ENCODE results near the gene EPYC. TPM values are rescaled to one million over a fixed set of nuclear protein-coding genes. Genes with fewer than 3 reads are reported as not detected.

The EPYC gene
- total RNA-seq (2014; rRNA removed; shearing (Covaris generic)) (not detected in 2 replicates), total RNA-seq (2022) (not detected in 2 replicates), Bru-seq, nascent RNA (not detected), BruChase-seq, experiment 1, labeled RNA remaining after a 6-hour chase (not detected), BruChase-seq, experiment 2, labeled RNA remaining after a 2-hour chase (not detected)
- long read RNA-seq, result 0 reads

- BruUV-seq (replicated peaks), result no TSS peak
- TF ChIP-seq, protein P1, sequence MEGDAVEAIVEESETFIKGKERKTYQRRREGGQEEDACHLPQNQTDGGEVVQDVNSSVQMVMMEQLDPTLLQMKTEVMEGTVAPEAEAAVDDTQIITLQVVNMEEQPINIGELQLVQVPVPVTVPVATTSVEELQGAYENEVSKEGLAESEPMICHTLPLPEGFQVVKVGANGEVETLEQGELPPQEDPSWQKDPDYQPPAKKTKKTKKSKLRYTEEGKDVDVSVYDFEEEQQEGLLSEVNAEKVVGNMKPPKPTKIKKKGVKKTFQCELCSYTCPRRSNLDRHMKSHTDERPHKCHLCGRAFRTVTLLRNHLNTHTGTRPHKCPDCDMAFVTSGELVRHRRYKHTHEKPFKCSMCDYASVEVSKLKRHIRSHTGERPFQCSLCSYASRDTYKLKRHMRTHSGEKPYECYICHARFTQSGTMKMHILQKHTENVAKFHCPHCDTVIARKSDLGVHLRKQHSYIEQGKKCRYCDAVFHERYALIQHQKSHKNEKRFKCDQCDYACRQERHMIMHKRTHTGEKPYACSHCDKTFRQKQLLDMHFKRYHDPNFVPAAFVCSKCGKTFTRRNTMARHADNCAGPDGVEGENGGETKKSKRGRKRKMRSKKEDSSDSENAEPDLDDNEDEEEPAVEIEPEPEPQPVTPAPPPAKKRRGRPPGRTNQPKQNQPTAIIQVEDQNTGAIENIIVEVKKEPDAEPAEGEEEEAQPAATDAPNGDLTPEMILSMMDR (conservative IDR thresholded peaks at IDR 0.05; ENCODE audit: low read length), result no peak
- TF ChIP-seq EZH2phosphoT487 (IDR thresholded peaks at IDR 0.05; ENCODE audit: borderline replicate concordance, low read depth, low read length), result no peak
- Histone ChIP-seq H3K4me1 (ENCODE audit: insufficient read depth, low read length, poor library complexity, severe bottlenecking) (no peaks in the 10 kb centered on the region), H3K79me2 (ENCODE audit: insufficient read depth, low read depth, low read length) (no peaks in the 10 kb centered on the region), H3K36me3 (ENCODE audit: insufficient read depth, low read length) (no peaks in the 10 kb centered on the region), H4K20me1 (ENCODE audit: insufficient read depth, low read length) (no peaks in the 10 kb centered on the region), H2AFZ (ENCODE audit: low read length) (no peak within 1 kb of the TSS), H3K4me3 (ENCODE audit: low read depth, low read length, poor library complexity, severe bottlenecking) (no peak within 1 kb of the TSS), H3K27ac (ENCODE audit: low read depth, low read length, poor library complexity, severe bottlenecking) (no peak within 1 kb of the TSS), H3K9me2 (ENCODE audit: insufficient read depth, low read length) (no peaks in the 10 kb centered on the region), H3K9me3 (ENCODE audit: low read length) (no peaks in the 10 kb centered on the region), H3K4me2 (ENCODE audit: low read length) (no peak within 1 kb of the TSS)
- CTCF ChIA-PET (ENCODE audit: unreplicated experiment), result no interaction called here
- intact Hi-C loops (cut with micrococcal nuclease; ENCODE audit: unreplicated experiment), result no loop called here
- POLR2A ChIA-PET, result interaction anchor here (1.1 kb wide), 1 partner anchor 275 kb away, joined by 3 read pairs; no protein-coding TSS in a partner anchor
- DNase-seq (ENCODE audit: low spot score), result no peak
Measured at GRCh38 chr12:91004872-91005271, at the start of gene EPYC. Gene EPYC, minus strand, starts transcription at chr12:91004972. Its CDS starts 2,407 bp downstream, at chr12:91002565.

GRCh38 chr12:91053951-91054715 lies 49.4 kb upstream of the EPYC start:
- intact Hi-C loops (cut with micrococcal nuclease; ENCODE audit: unreplicated experiment), result no loop called here
- no peak overlapping the region for H3K4me2 ChIP-seq (ENCODE audit: low read length)
- no peak for DNase-seq (ENCODE audit: low spot score)
- no TSS peak for BruUV-seq (replicated peaks)
- no peak overlapping the region for H2AFZ ChIP-seq (ENCODE audit: low read length)
- no peaks in the 10 kb centered on the region for H3K9me3 ChIP-seq (ENCODE audit: low read length)
- no peaks in the 10 kb centered on the region for H4K20me1 ChIP-seq (ENCODE audit: insufficient read depth, low read length)
- ChIA-PET CTCF (ENCODE audit: unreplicated experiment) (no interaction called here), POLR2A (no interaction called here)
- no peak overlapping the region for H3K4me3 ChIP-seq (ENCODE audit: low read depth, low read length, poor library complexity, severe bottlenecking)
- no peaks in the 10 kb centered on the region for H3K36me3 ChIP-seq (ENCODE audit: insufficient read depth, low read length)
- no peaks in the 10 kb centered on the region for H3K9me2 ChIP-seq (ENCODE audit: insufficient read depth, low read length)
- H3K4me1 ChIP-seq (ENCODE audit: insufficient read depth, low read length, poor library complexity, severe bottlenecking), result no peaks in the 10 kb centered on the region
- no peak overlapping the region for H3K27ac ChIP-seq (ENCODE audit: low read depth, low read length, poor library complexity, severe bottlenecking)
- H3K79me2 ChIP-seq (ENCODE audit: insufficient read depth, low read depth, low read length), result no peaks in the 10 kb centered on the region
- TF ChIP-seq, protein P1 (conservative IDR thresholded peaks at IDR 0.05; ENCODE audit: low read length), result no peak
- no peak for TF ChIP-seq EZH2phosphoT487 (IDR thresholded peaks at IDR 0.05; ENCODE audit: borderline replicate concordance, low read depth, low read length)

- H3K79me2 ChIP-seq (ENCODE audit: insufficient read depth, low read depth, low read length), result no peaks in the 10 kb centered on the region
- no peaks in the 10 kb centered on the region for H3K4me1 ChIP-seq (ENCODE audit: insufficient read depth, low read length, poor library complexity, severe bottlenecking)
- H3K27ac ChIP-seq (ENCODE audit: low read depth, low read length, poor library complexity, severe bottlenecking), result no peak overlapping the region
- intact Hi-C loops (cut with micrococcal nuclease; ENCODE audit: unreplicated experiment), result no loop called here
- CTCF ChIA-PET (ENCODE audit: unreplicated experiment), result no interaction called here
- no peak overlapping the region for H2AFZ ChIP-seq (ENCODE audit: low read length)
- H3K9me2 ChIP-seq (ENCODE audit: insufficient read depth, low read length), result no peaks in the 10 kb centered on the region
- no peak for DNase-seq (ENCODE audit: low spot score)
- no peaks in the 10 kb centered on the region for H3K36me3 ChIP-seq (ENCODE audit: insufficient read depth, low read length)
- TF ChIP-seq EZH2phosphoT487 (IDR thresholded peaks at IDR 0.05; ENCODE audit: borderline replicate concordance, low read depth, low read length), result no peak
- TF ChIP-seq, protein P1 (conservative IDR thresholded peaks at IDR 0.05; ENCODE audit: low read length), result no peak
- no peaks in the 10 kb centered on the region for H3K9me3 ChIP-seq (ENCODE audit: low read length)
- no peak overlapping the region for H3K4me3 ChIP-seq (ENCODE audit: low read depth, low read length, poor library complexity, severe bottlenecking)
- no TSS peak for BruUV-seq (replicated peaks)
- H3K4me2 ChIP-seq (ENCODE audit: low read length), result no peak overlapping the region
- POLR2A ChIA-PET, result no interaction called here
- H4K20me1 ChIP-seq (ENCODE audit: insufficient read depth, low read length), result no peaks in the 10 kb centered on the region
Measured at GRCh38 chr12:91052026-91052425, 47.3 kb upstream of the EPYC start.

All from OCI-LY7 (cell line).